ENCODE data around the gene DNAH8.

Gene DNAH8

GRCh38 chr6:39008737-39009136 lies 293.6 kb downstream of the DNAH8 start:
- Histone ChIP-seq H3K9me3 (ENCODE audit: control insufficient read depth in 1 of 2, low read length in 2 of 2) (no peaks in the 10 kb centered on the region), H3K27me3 (ENCODE audit: low read depth, low read length) (no peaks in the 10 kb centered on the region), H3K4me3 (ENCODE audit: low read depth in 1 of 2, low read length in 2 of 2) (no peak overlapping the region), H3K4me1 (ENCODE audit: control insufficient read depth in 1 of 2, insufficient read depth in 2 of 2, low read length in 2 of 2) (no peaks in the 10 kb centered on the region), H3K27ac (ENCODE audit: low read length) (no peak overlapping the region), H3K36me3 (ENCODE audit: control insufficient read depth in 1 of 2, insufficient read depth in 2 of 2, low read length in 2 of 2) (no peaks in the 10 kb centered on the region)

- no peaks in the 10 kb centered on the region for H3K4me1 ChIP-seq (ENCODE audit: control insufficient read depth in 1 of 2, insufficient read depth in 2 of 2, low read length in 2 of 2)
- no peak overlapping the region for H3K27ac ChIP-seq (ENCODE audit: low read length)
- no peaks in the 10 kb centered on the region for H3K36me3 ChIP-seq (ENCODE audit: control insufficient read depth in 1 of 2, insufficient read depth in 2 of 2, low read length in 2 of 2)
- H3K27me3 ChIP-seq (ENCODE audit: low read depth, low read length) = no peaks in the 10 kb centered on the region
- no peaks in the 10 kb centered on the region for H3K9me3 ChIP-seq (ENCODE audit: control insufficient read depth in 1 of 2, low read length in 2 of 2)
- H3K4me3 ChIP-seq (ENCODE audit: low read depth in 1 of 2, low read length in 2 of 2) = no peak overlapping the region
These were observed 294.4 kb downstream of the DNAH8 start for GRCh38 chr6:39009476-39009875.

- Histone ChIP-seq H3K36me3 (ENCODE audit: control insufficient read depth in 1 of 2, insufficient read depth in 2 of 2, low read length in 2 of 2) (no peaks in the 10 kb centered on the region), H3K9me3 (ENCODE audit: control insufficient read depth in 1 of 2, low read length in 2 of 2) (no peaks in the 10 kb centered on the region), H3K4me1 (ENCODE audit: control insufficient read depth in 1 of 2, insufficient read depth in 2 of 2, low read length in 2 of 2) (no peaks in the 10 kb centered on the region), H3K27ac (ENCODE audit: low read length) (no peak overlapping the region), H3K27me3 (ENCODE audit: low read depth, low read length) (no peaks in the 10 kb centered on the region), H3K4me3 (ENCODE audit: low read depth in 1 of 2, low read length in 2 of 2) (no peak overlapping the region)
These were observed 301.9 kb downstream of the DNAH8 start for GRCh38 chr6:39016839-39017546.

- no peaks in the 10 kb centered on the region for H3K9me3 ChIP-seq (ENCODE audit: control insufficient read depth in 1 of 2, low read length in 2 of 2)
- no peak overlapping the region for H3K27ac ChIP-seq (ENCODE audit: low read length)
- H3K4me1 ChIP-seq (ENCODE audit: control insufficient read depth in 1 of 2, insufficient read depth in 2 of 2, low read length in 2 of 2) = no peaks in the 10 kb centered on the region
- H3K36me3 ChIP-seq (ENCODE audit: control insufficient read depth in 1 of 2, insufficient read depth in 2 of 2, low read length in 2 of 2) = no peaks in the 10 kb centered on the region
- H3K27me3 ChIP-seq (ENCODE audit: low read depth, low read length) = no peaks in the 10 kb centered on the region
- no peak overlapping the region for H3K4me3 ChIP-seq (ENCODE audit: low read depth in 1 of 2, low read length in 2 of 2)
These were observed 302.4 kb downstream of the DNAH8 start for GRCh38 chr6:39017547-39017880.

- H3K4me1 ChIP-seq (ENCODE audit: control insufficient read depth in 1 of 2, insufficient read depth in 2 of 2, low read length in 2 of 2) = no peaks in the 10 kb centered on the region
These were observed 303.0 kb downstream of the DNAH8 start for GRCh38 chr6:39018103-39018502.

GRCh38 chr6:39020136-39020535 lies 305.0 kb downstream of the DNAH8 start:
- Histone ChIP-seq H3K4me3 (ENCODE audit: low read depth in 1 of 2, low read length in 2 of 2) (no peak overlapping the region), H3K36me3 (ENCODE audit: control insufficient read depth in 1 of 2, insufficient read depth in 2 of 2, low read length in 2 of 2) (no peaks in the 10 kb centered on the region), H3K27ac (ENCODE audit: low read length) (no peak overlapping the region), H3K27me3 (ENCODE audit: low read depth, low read length) (no peaks in the 10 kb centered on the region), H3K9me3 (ENCODE audit: control insufficient read depth in 1 of 2, low read length in 2 of 2) (no peaks in the 10 kb centered on the region), H3K4me1 (ENCODE audit: control insufficient read depth in 1 of 2, insufficient read depth in 2 of 2, low read length in 2 of 2) (no peaks in the 10 kb centered on the region)

More at GRCh38 chr6:39018103-39018502, 303.0 kb downstream of the DNAH8 start:
- no peaks in the 10 kb centered on the region for H3K36me3 ChIP-seq (ENCODE audit: control insufficient read depth in 1 of 2, insufficient read depth in 2 of 2, low read length in 2 of 2)
- no peak overlapping the region for H3K27ac ChIP-seq (ENCODE audit: low read length)
- no peaks in the 10 kb centered on the region for H3K27me3 ChIP-seq (ENCODE audit: low read depth, low read length)
- no peaks in the 10 kb centered on the region for H3K9me3 ChIP-seq (ENCODE audit: control insufficient read depth in 1 of 2, low read length in 2 of 2)
- no peak overlapping the region for H3K4me3 ChIP-seq (ENCODE audit: low read depth in 1 of 2, low read length in 2 of 2)

GRCh38 chr6:39021041-39021440 lies 305.9 kb downstream of the DNAH8 start:
- H3K27me3 ChIP-seq (ENCODE audit: low read depth, low read length) = no peaks in the 10 kb centered on the region

GRCh38 chr6:39021779-39022178 lies 306.7 kb downstream of the DNAH8 start:
- no peak overlapping the region for H3K4me3 ChIP-seq (ENCODE audit: low read depth in 1 of 2, low read length in 2 of 2)
- no peak overlapping the region for H3K27ac ChIP-seq (ENCODE audit: low read length)
- no peaks in the 10 kb centered on the region for H3K4me1 ChIP-seq (ENCODE audit: control insufficient read depth in 1 of 2, insufficient read depth in 2 of 2, low read length in 2 of 2)
- no peaks in the 10 kb centered on the region for H3K27me3 ChIP-seq (ENCODE audit: low read depth, low read length)
- no peaks in the 10 kb centered on the region for H3K9me3 ChIP-seq (ENCODE audit: control insufficient read depth in 1 of 2, low read length in 2 of 2)
- H3K36me3 ChIP-seq (ENCODE audit: control insufficient read depth in 1 of 2, insufficient read depth in 2 of 2, low read length in 2 of 2) = no peaks in the 10 kb centered on the region

More at GRCh38 chr6:39021041-39021440, 305.9 kb downstream of the DNAH8 start:
- Histone ChIP-seq H3K27ac (ENCODE audit: low read length) (no peak overlapping the region), H3K4me3 (ENCODE audit: low read depth in 1 of 2, low read length in 2 of 2) (no peak overlapping the region), H3K4me1 (ENCODE audit: control insufficient read depth in 1 of 2, insufficient read depth in 2 of 2, low read length in 2 of 2) (no peaks in the 10 kb centered on the region), H3K36me3 (ENCODE audit: control insufficient read depth in 1 of 2, insufficient read depth in 2 of 2, low read length in 2 of 2) (no peaks in the 10 kb centered on the region), H3K9me3 (ENCODE audit: control insufficient read depth in 1 of 2, low read length in 2 of 2) (no peaks in the 10 kb centered on the region)

- Histone ChIP-seq H3K9me3 (ENCODE audit: control insufficient read depth in 1 of 2, low read length in 2 of 2) (no peaks in the 10 kb centered on the region), H3K4me1 (ENCODE audit: control insufficient read depth in 1 of 2, insufficient read depth in 2 of 2, low read length in 2 of 2) (no peaks in the 10 kb centered on the region), H3K27me3 (ENCODE audit: low read depth, low read length) (no peaks in the 10 kb centered on the region), H3K36me3 (ENCODE audit: control insufficient read depth in 1 of 2, insufficient read depth in 2 of 2, low read length in 2 of 2) (no peaks in the 10 kb centered on the region), H3K27ac (ENCODE audit: low read length) (no peak overlapping the region), H3K4me3 (ENCODE audit: low read depth in 1 of 2, low read length in 2 of 2) (no peak overlapping the region)
These were observed 311.1 kb downstream of the DNAH8 start for GRCh38 chr6:39026175-39026574.

- no peaks in the 10 kb centered on the region for H3K9me3 ChIP-seq (ENCODE audit: control insufficient read depth in 1 of 2, low read length in 2 of 2)
- H3K4me3 ChIP-seq (ENCODE audit: low read depth in 1 of 2, low read length in 2 of 2) = no peak overlapping the region
- no peaks in the 10 kb centered on the region for H3K27me3 ChIP-seq (ENCODE audit: low read depth, low read length)
- H3K27ac ChIP-seq (ENCODE audit: low read length) = no peak overlapping the region
- H3K4me1 ChIP-seq (ENCODE audit: control insufficient read depth in 1 of 2, insufficient read depth in 2 of 2, low read length in 2 of 2) = no peaks in the 10 kb centered on the region
- no peaks in the 10 kb centered on the region for H3K36me3 ChIP-seq (ENCODE audit: control insufficient read depth in 1 of 2, insufficient read depth in 2 of 2, low read length in 2 of 2)
These were observed 314.3 kb downstream of the DNAH8 start for GRCh38 chr6:39029156-39030011.

- H3K27ac ChIP-seq (ENCODE audit: low read length) = no peak overlapping the region
These were observed 320.6 kb downstream of the DNAH8 start for GRCh38 chr6:39035681-39036080.

More at GRCh38 chr6:39035681-39036080, 320.6 kb downstream of the DNAH8 start:
- H3K4me1 ChIP-seq (ENCODE audit: control insufficient read depth in 1 of 2, insufficient read depth in 2 of 2, low read length in 2 of 2) = no peaks in the 10 kb centered on the region
- H3K4me3 ChIP-seq (ENCODE audit: low read depth in 1 of 2, low read length in 2 of 2) = no peak overlapping the region
- H3K36me3 ChIP-seq (ENCODE audit: control insufficient read depth in 1 of 2, insufficient read depth in 2 of 2, low read length in 2 of 2) = no peaks in the 10 kb centered on the region
- no peaks in the 10 kb centered on the region for H3K27me3 ChIP-seq (ENCODE audit: low read depth, low read length)
- H3K9me3 ChIP-seq (ENCODE audit: control insufficient read depth in 1 of 2, low read length in 2 of 2) = no peaks in the 10 kb centered on the region

All from muscle layer of duodenum (tissue), 2 donors.